ENCODE data around the gene DSTN. TPM values are rescaled to one million over a fixed set of nuclear protein-coding genes. Genes with fewer than 3 reads are reported as not detected.

Gene DSTN
- total and polyA plus RNA-seq, 2 donors (not counting 1 experiment from before 2014, with no cell fraction given), result 6.6 to 13.4 TPM

DNA sequence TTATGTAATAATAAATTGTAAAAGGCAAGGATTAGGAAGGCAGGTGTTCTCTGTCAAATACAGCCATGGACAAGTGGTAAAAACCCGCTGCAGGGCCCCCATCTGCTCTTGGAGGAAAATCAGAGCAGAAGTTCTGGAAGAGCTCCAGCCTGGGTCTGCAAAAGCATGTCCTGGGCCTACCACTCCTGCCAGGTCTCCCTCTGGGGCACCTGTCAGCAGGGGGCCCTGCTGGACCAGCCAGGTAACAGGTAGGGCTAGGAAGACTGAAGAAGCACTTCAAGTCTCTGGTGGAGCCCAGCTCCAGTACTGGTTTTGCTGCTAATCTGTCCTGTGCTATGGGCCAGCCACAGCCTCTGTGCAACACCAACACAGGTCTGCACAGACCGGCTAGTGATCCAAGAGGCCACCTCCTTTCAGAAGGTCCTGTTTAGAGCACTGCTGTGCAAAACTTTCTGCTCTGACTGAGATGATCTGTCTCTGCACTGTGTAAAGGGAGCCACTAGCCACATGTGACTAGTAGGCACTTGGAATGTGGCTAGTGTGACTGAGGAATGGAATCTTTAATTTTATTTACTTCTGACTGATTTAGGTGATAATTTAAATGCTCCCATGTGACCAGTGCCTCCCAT, 82.0 kb downstream of the DSTN start:
- Histone ChIP-seq H3K79me2 (ENCODE audit: control insufficient read depth, insufficient read depth, low read length) (peaks cover 5% of the 10 kb centered on the region), H3K4me1 (ENCODE audit: control insufficient read depth in 2 of 2, insufficient read depth in 2 of 2, low read length in 2 of 2) (peaks cover 7 to 15% of the 10 kb centered on the region in 2 donors), H2AFZ (ENCODE audit: insufficient read depth, low read depth, low read length, poor library complexity, severe bottlenecking) (no peak overlapping the region), H3K4me2 (replicated peaks; ENCODE audit: low read depth, low read length, poor library complexity, severe bottlenecking) (no peak overlapping the region), H3K36me3 (replicated peaks in 1 of 2; ENCODE audit: control extremely low read depth in 1 of 2, control insufficient read depth in 1 of 2, extremely low read depth in 1 of 2, insufficient read depth in 2 of 2, low read length in 1 of 2) (no peaks in the 10 kb centered on the region), H3K4me3 (ENCODE audit: control extremely low read depth in 1 of 5, extremely low read depth in 1 of 5, insufficient read depth in 1 of 5, low read depth in 2 of 5, low read length in 4 of 5) (no peak overlapping the region), H3K9ac (ENCODE audit: low read length) (no peak overlapping the region), H4K20me1 (ENCODE audit: control insufficient read depth, insufficient read depth, low read length, poor library complexity, severe bottlenecking) (peaks cover 8% of the 10 kb centered on the region), H3K9me3 (ENCODE audit: control extremely low read depth in 1 of 3, control insufficient read depth in 2 of 3, insufficient read depth in 1 of 3, low read length in 2 of 3) (no peaks in the 10 kb centered on the region), H3K27ac (ENCODE audit: low read length in 2 of 2) (no peak overlapping the region), H3K27me3 (replicated peaks in 1 of 4; ENCODE audit: control extremely low read depth in 1 of 4, control insufficient read depth in 3 of 4, insufficient read depth in 4 of 4, low read length in 3 of 4) (no peaks in the 10 kb centered on the region)
- ATAC-seq (ENCODE audit: low read depth) (no peak), DNase-seq (no peak)
- Mint-ChIP-seq H3K27ac (no peak overlapping the region), H3K4me1 (peaks cover 16% of the 10 kb centered on the region), H3K9me3 (ENCODE audit: insufficient read depth) (no peaks in the 10 kb centered on the region), H3K27me3 (no peaks in the 10 kb centered on the region), H3K4me3 (no peak overlapping the region)
- no peak for TF ChIP-seq EZH2 (IDR thresholded peaks at IDR 0.05; ENCODE audit: borderline replicate concordance, insufficient read depth, low read depth, low read length, poor library complexity, severe bottlenecking)
- TF ChIP-seq, protein P1, sequence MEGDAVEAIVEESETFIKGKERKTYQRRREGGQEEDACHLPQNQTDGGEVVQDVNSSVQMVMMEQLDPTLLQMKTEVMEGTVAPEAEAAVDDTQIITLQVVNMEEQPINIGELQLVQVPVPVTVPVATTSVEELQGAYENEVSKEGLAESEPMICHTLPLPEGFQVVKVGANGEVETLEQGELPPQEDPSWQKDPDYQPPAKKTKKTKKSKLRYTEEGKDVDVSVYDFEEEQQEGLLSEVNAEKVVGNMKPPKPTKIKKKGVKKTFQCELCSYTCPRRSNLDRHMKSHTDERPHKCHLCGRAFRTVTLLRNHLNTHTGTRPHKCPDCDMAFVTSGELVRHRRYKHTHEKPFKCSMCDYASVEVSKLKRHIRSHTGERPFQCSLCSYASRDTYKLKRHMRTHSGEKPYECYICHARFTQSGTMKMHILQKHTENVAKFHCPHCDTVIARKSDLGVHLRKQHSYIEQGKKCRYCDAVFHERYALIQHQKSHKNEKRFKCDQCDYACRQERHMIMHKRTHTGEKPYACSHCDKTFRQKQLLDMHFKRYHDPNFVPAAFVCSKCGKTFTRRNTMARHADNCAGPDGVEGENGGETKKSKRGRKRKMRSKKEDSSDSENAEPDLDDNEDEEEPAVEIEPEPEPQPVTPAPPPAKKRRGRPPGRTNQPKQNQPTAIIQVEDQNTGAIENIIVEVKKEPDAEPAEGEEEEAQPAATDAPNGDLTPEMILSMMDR (IDR thresholded peaks at IDR 0.05), result no peak
- POLR2A ChIA-PET, result no interaction called here
- CTCF ChIA-PET, result interaction anchor here (0.6 to 2.4 kb wide), 8 partner anchors 31 to 352 kb away, joined by 3 to 11 read pairs (median 4); no protein-coding TSS in a partner anchor
- intact Hi-C loops (cut with micrococcal nuclease), result no loop called here
- 90% methylated on average over 2 of the region's 2 CpGs for WGBS (ENCODE audit: insufficient coverage)

DNA sequence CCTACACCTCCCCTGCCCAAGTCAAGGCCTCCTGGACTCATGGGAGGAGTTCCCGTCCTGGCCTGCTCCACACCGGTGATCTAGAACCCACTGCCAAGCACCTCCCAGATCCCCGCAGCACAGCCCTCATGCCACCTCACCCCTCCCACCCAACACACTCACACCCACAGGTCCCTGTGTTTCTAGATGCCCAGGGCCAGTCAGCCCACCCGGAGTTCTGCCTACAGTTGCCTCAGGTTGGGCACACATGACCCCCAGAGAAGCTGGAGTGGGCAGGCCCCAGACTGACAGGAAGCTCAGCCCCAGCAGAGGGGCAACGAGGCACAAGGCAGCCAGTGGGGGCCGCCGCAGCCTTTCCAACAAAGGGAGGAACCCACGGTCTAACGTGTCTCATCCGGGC, 82.5 kb downstream of the DSTN start:
- ChIA-PET CTCF (interaction anchor here (0.6 to 1.1 kb wide), 3 partner anchors 30 to 352 kb away, joined by 3 read pairs; no protein-coding TSS in a partner anchor), POLR2A (no interaction called here)
- Mint-ChIP-seq H3K4me1 (peaks cover 16% of the 10 kb centered on the region), H3K27me3 (no peaks in the 10 kb centered on the region), H3K9me3 (ENCODE audit: insufficient read depth) (no peaks in the 10 kb centered on the region), H3K27ac (no peak overlapping the region), H3K4me3 (no peak overlapping the region)
- Histone ChIP-seq H2AFZ (ENCODE audit: insufficient read depth, low read depth, low read length, poor library complexity, severe bottlenecking) (no peak overlapping the region), H3K9me3 (ENCODE audit: control extremely low read depth in 1 of 3, control insufficient read depth in 2 of 3, insufficient read depth in 1 of 3, low read length in 2 of 3) (no peaks in the 10 kb centered on the region), H3K27me3 (replicated peaks in 1 of 4; ENCODE audit: control extremely low read depth in 1 of 4, control insufficient read depth in 3 of 4, insufficient read depth in 4 of 4, low read length in 3 of 4) (no peaks in the 10 kb centered on the region), H3K4me1 (ENCODE audit: control insufficient read depth in 2 of 2, insufficient read depth in 2 of 2, low read length in 2 of 2) (peaks cover 7 to 15% of the 10 kb centered on the region in 2 donors), H3K27ac (ENCODE audit: low read length in 2 of 2) (no peak overlapping the region), H3K4me3 (ENCODE audit: control extremely low read depth in 1 of 5, extremely low read depth in 1 of 5, insufficient read depth in 1 of 5, low read depth in 2 of 5, low read length in 4 of 5) (no peak overlapping the region), H4K20me1 (ENCODE audit: control insufficient read depth, insufficient read depth, low read length, poor library complexity, severe bottlenecking) (peaks cover 8% of the 10 kb centered on the region), H3K36me3 (replicated peaks in 1 of 2; ENCODE audit: control extremely low read depth in 1 of 2, control insufficient read depth in 1 of 2, extremely low read depth in 1 of 2, insufficient read depth in 2 of 2, low read length in 1 of 2) (no peaks in the 10 kb centered on the region), H3K9ac (ENCODE audit: low read length) (no peak overlapping the region), H3K4me2 (replicated peaks; ENCODE audit: low read depth, low read length, poor library complexity, severe bottlenecking) (no peak overlapping the region), H3K79me2 (ENCODE audit: control insufficient read depth, insufficient read depth, low read length) (peaks cover 5% of the 10 kb centered on the region)
- intact Hi-C loops (cut with micrococcal nuclease), result no loop called here
- ATAC-seq (ENCODE audit: low read depth) (no peak), DNase-seq (no peak)
- WGBS (ENCODE audit: insufficient coverage), result 78% methylated on average over 10 of the region's 10 CpGs
- TF ChIP-seq, protein P1 (IDR thresholded peaks at IDR 0.05), result no peak
- no peak for TF ChIP-seq EZH2 (IDR thresholded peaks at IDR 0.05; ENCODE audit: borderline replicate concordance, insufficient read depth, low read depth, low read length, poor library complexity, severe bottlenecking)

Measured in B cell (primary cell).